HG02571 (cell line): Measurements from ENCODE around the gene ITPRIP.

ENCODE experiments used
- ATAC-seq: cut with Tn5 transposase; IDR thresholded peaks from one replicate; pipeline ENCODE4 v1.9.1; 2021; ENCODE audit warnings: mild to moderate bottlenecking, moderate library complexity; ENCODE audit not compliant: unreplicated experiment

ITPRIP gene

DNA sequence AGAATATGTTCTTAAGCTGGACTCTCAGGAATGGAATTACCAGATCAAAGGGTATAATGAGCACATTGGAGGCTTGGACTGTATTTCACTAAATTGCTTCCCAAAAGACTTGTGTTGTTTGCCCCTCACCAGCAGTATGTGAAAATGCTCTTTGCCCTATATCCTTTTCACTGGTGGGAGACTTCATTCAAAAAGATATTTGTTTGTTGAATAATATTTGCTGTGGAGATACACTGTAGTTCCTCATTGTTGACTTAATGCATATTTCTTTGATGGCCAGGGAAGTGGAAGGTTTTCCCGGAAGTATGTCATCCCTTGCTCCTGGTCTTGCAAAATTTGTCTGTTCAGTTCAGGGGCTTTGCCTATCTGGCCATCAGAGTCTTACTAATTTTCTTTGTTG lies 49.9 kb downstream of the ITPRIP start:
- ATAC-seq: no peak

GRCh38 chr10:104286939-104287338 lies 51.3 kb downstream of the ITPRIP start:
- ATAC-seq: no peak

- ATAC-seq: no peak
These were observed 53.4 kb downstream of the ITPRIP start for GRCh38 chr10:104284846-104285245.

DNA sequence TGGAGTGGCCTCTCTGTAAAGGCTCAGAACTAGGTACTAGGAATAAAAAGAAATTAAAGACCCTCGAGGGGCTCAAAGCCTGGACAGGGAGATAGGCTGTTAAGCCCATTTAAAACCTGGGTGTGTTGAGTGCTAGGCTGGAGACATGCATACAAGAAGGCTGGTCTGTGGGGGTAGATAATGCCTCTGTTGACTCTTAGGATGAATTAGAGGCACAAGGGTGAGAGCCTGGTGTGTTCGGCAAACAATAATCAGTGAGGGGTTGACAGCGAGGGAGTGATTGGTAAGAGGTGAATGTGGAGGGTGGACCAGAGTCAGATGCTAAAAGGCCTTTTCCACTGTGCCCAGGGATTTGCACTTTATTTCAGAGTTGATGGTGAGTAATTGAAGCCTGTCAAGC lies 56.6 kb downstream of the ITPRIP start:
- no peak for ATAC-seq

- no peak for ATAC-seq
These were observed 58.6 kb downstream of the ITPRIP start for GRCh38 chr10:104279550-104280259.

- ATAC-seq: no peak
These were observed 60.5 kb downstream of the ITPRIP start for GRCh38 chr10:104277785-104278184.

DNA sequence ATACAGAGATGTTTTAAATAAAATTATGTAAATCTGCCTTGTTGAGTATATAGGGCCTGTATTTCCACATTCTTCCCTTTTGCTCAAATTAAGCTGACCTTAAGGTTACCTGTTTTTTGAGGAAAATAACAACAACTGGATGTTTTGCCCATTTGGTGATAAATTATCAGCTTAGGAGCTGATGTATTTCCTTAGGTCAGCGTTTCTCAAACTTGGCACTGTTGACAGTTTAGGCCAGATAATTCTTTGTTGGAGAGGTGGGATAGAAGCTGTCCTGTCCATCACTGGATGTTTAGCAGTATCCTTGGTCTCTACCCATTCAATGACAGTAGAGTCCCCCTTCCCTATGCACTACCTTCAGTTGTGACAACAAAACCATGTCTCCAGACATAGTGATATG lies 62.1 kb downstream of the ITPRIP start:
- no peak for ATAC-seq

GRCh38 chr10:104274762-104275721 lies 63.2 kb downstream of the ITPRIP start:
- peak; percentile 71 for ATAC-seq

DNA sequence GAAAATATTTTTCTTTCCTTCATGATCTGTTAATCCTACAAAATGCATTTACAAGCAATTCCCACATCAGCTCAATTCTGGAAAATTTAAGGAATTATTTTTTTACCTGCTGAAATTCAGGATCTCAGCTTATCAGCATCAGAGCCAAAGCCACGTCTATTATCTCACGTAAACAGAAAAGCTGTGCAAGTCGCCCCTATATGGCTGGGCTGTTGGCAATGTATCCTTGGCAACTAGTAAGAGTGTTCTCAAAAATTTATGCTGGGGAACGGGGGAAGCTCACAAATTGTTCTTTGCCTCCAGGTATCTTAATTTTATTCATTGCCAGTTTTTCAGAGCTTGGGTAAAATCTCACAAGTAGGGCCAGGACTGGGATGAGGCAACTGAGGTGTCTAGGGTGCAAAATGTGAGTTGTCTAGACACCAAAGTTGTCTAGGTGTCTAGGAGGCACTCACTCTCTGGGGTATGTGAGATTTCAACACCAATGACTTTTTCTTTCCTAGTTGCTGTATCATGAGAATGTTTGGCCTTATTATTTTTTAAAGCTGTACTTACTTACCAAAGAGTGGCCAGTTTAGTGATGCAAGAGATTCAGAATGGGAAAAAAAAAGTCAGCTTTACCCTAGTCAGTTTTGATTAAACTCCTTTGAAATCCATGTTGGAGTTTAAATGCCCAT lies 64.2 kb downstream of the ITPRIP start:
- ATAC-seq: no peak

DNA sequence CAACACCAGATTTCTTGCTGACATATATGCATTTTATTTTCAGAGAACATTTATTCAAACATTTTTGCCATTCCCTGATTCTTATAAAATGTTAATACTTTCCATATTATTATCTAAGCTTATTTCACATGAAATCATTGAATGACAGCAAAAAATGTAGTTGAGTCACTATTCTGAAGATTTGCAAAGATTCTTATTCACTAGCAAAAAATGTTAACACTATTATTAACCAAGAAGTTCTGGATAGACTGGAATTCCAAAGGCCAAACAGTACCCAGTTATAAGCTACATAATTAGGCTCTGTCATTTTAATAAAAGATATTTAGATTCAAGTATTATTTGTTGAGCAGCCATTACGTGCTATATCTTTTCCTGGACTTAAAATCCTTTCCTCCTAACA lies 65.0 kb downstream of the ITPRIP start:
- no peak for ATAC-seq

- peak; percentile 99 for ATAC-seq
These were observed 69.3 kb downstream of the ITPRIP start, which contains the start of gene GSTO2 for GRCh38 chr10:104268713-104269645. TSS of gene GSTO2 (plus strand) at chr10:104269184. CDS start at chr10:104274916, 5,732 bp downstream.

DNA sequence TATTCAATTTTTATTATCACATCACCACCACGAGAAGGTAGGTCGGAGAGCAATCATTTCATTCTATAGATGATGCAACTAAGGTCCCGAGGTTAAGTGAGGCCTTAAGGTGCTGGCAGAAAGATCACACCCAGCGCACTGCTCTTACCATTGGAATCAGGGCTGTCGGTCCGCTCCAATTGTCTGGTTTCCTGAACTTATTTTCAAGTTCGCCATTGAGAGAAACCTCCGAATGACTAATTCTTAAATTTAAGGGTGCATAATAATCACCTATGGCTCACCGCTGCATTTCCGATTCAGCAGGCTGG lies 69.9 kb downstream of the ITPRIP start:
- no peak for ATAC-seq

DNA sequence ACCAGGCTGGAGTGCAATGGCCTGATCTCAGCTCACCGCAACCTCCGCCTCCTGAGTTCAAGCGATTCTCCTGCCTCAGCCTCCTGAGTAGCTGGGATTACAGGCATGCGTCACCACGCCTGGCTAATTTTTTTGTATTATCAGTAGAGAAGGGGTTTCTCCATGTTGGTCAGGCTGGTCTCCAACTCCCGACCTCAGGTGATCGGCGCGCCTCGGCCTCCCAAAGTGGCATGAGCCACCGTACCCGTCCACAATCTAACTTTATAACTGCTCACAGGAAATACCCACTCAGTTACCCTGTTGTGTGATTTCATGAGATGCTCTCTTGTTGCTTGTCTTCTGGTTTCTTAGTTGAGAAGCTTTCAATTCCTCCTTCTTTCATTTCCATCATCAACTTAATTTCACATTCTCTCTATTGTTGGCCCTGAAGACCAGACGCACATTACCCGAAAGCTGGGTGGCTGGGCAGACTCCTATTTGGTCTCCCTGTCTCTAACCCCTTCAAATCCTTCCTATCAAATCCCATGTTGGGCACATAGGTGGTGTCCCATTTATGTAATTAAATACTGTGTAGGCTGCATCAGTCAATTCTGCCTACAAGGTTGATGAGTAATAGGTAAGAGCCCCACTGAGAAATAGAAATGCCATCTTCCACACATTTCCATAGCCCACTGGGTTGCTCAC lies 70.4 kb downstream of the ITPRIP start:
- ATAC-seq: no peak

DNA sequence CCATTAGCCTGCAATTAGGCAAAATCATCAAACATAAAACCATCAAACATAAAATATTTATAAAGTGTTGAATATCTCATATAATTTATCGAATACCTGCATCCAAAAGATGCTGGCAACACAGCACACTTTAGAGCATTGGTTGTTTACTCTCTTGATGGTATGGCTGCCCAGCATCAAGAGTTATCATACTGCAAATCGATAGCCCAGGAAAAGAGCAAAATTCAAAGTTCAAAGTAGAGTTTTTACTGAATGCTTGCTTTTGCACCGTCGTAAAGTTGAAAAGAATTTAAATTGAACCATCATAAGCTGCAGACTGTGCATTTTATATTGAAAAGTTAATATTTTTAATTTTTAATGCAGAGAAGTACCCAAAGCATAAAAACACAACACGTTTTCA lies 73.5 kb downstream of the ITPRIP start:
- ATAC-seq: no peak

- ATAC-seq: no peak
These were observed 76.2 kb downstream of the ITPRIP start for GRCh38 chr10:104262055-104262454.

- ATAC-seq: no peak
These were observed 77.5 kb downstream of the ITPRIP start for GRCh38 chr10:104260775-104261115.

- ATAC-seq: no peak
These were observed 78.1 kb downstream of the ITPRIP start for GRCh38 chr10:104259999-104260774.
